Ascending aorta (tissue), 2 donors: ENCODE data around the gene ZBTB20. TPM values are rescaled to one million over a fixed set of nuclear protein-coding genes. Genes with fewer than 3 reads are reported as not detected.
A peak's percentile ranks its signal among the peaks of the same experiment; 100 is the strongest.

Source experiments
- DNase-seq, 2 donors: peaks; one replicate each; pipeline ENCODE4 v3.0.0-alpha.2; 2019; ENCODE audit warnings: low spot score in 2 of 2
- H3K27ac ChIP-seq, 2 donors: fragments of 200-600 bp; sonication (generic); one replicate each; pipeline ENCODE4 v1.5.1; 2016 to 2017; ENCODE audit warnings: mild to moderate bottlenecking in 1 of 2
- H3K27me3 ChIP-seq: fragments of 200-600 bp; sonication (generic); one replicate; pipeline ENCODE4 v1.5.1; 2017
- H3K36me3 ChIP-seq, 2 donors: fragments of 200-600 bp; sonication (generic); one replicate each; pipeline ENCODE4 v1.5.1; 2016
- H3K4me1 ChIP-seq, 2 donors: fragments of 200-600 bp; sonication (generic); one replicate each; pipeline ENCODE4 v1.5.1; 2016 to 2017; ENCODE audit warnings: mild to moderate bottlenecking in 1 of 2
- H3K4me3 ChIP-seq, 2 donors: fragments of 200-600 bp; sonication (generic); one replicate each; pipeline ENCODE4 v1.5.1; 2016 to 2017; ENCODE audit warnings: mild to moderate bottlenecking in 1 of 2
- H3K9me3 ChIP-seq, 2 donors: fragments of 200-600 bp; sonication (generic); one replicate each; pipeline ENCODE4 v1.5.1; 2016
- intact Hi-C: fragments of 100-400 bp; cut with DNase I; formaldehyde crosslinking; loops from one replicate; pipeline ENCODE4 v1.15.1; 2023
- total RNA-seq: library from RNA; depleted of rRNA; stranded (reverse); fragments of >200 nt; gene quantifications from one replicate; pipeline ENCODE4 v1.1.0, GENCODE V29; 2016
- TF ChIP-seq, protein P1 (sequence below), 3 experiments: fragments of 200-600 bp in 2 of 3; fragments of 450-650 bp in 1 of 3; sonication (generic) in 2 of 3; IDR thresholded peaks; one replicate each; pipeline ENCODE4 v1.5.1; 2016 to 2019; ENCODE audit warnings: antibody characterized with exemption in 3 of 3, mild to moderate bottlenecking in 1 of 3, moderate library complexity in 1 of 3

The ZBTB20 gene
- total RNA-seq, 1 donor from 2014 or later: 60.3 TPM

DNA sequence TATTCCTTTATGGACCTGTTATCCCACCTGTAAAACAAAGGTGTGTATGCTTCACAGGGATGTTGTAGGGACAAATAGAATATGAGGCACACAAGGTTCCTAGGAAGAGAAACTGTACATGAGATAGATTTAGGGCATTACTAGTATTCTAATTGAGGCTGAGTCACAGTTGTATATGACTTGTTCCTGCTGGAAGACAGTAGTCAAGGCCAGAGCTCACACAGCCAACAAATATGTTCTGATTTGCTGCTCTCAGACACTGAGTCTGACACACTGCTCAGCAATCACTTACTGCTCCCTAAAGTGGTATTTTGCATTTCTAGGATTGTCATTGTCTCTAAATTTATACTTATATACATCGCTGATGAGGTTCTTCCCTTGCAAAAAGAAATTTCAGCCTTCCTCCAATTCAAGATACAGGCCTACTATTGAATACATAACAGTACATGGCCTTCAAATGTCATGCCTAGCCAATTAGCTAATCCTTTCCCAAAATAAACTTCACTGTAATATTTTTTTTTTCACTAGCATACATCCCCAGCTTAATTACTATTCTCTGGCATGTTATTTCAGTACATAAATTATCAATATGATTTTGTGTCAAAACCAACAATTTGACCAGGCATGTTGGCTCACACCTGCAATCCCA, 783.4 kb downstream of the ZBTB20 start:
- Histone ChIP-seq H3K27me3 (no peaks in the 10 kb centered on the region), H3K4me1 (peaks cover 0 to 2% of the 10 kb centered on the region in 2 donors), H3K9me3 (no peaks in the 10 kb centered on the region), H3K27ac (no peak overlapping the region), H3K36me3 (no peaks in the 10 kb centered on the region), H3K4me3 (no peak overlapping the region)
- DNase-seq: no peak
- TF ChIP-seq, protein P1, sequence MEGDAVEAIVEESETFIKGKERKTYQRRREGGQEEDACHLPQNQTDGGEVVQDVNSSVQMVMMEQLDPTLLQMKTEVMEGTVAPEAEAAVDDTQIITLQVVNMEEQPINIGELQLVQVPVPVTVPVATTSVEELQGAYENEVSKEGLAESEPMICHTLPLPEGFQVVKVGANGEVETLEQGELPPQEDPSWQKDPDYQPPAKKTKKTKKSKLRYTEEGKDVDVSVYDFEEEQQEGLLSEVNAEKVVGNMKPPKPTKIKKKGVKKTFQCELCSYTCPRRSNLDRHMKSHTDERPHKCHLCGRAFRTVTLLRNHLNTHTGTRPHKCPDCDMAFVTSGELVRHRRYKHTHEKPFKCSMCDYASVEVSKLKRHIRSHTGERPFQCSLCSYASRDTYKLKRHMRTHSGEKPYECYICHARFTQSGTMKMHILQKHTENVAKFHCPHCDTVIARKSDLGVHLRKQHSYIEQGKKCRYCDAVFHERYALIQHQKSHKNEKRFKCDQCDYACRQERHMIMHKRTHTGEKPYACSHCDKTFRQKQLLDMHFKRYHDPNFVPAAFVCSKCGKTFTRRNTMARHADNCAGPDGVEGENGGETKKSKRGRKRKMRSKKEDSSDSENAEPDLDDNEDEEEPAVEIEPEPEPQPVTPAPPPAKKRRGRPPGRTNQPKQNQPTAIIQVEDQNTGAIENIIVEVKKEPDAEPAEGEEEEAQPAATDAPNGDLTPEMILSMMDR (IDR thresholded peaks at IDR 0.05): no peak
- intact Hi-C loops: no loop called here

DNA sequence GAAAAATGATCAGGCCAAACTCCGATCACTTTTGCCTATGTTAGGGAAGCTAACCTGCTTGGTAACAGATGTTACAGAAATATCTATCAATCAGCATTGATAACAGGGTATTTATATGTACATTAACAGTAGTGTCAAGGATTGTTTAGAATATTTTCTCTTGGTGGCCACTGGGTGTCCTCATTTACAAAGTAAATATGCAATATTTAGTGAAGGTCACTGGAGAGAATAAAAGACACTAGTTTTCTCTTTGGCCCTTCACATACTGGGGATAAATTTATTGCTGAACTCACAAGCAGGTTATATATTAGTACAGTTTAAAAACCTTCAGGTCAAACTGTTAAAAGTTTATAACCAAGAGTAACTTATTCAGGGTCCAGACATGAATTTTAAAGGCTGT, 784.3 kb downstream of the ZBTB20 start:
- intact Hi-C loops: no loop called here
- no peak overlapping the region for H3K4me3 ChIP-seq
- H3K36me3 ChIP-seq: no peaks in the 10 kb centered on the region
- no peak for DNase-seq
- TF ChIP-seq, protein P1 (IDR thresholded peaks at IDR 0.05): peak in 1 of 3 experiments; percentile 20
- peaks cover 0 to 2% of the 10 kb centered on the region in 2 donors for H3K4me1 ChIP-seq
- H3K27ac ChIP-seq: no peak overlapping the region
- no peaks in the 10 kb centered on the region for H3K9me3 ChIP-seq
- H3K27me3 ChIP-seq: no peaks in the 10 kb centered on the region

DNA sequence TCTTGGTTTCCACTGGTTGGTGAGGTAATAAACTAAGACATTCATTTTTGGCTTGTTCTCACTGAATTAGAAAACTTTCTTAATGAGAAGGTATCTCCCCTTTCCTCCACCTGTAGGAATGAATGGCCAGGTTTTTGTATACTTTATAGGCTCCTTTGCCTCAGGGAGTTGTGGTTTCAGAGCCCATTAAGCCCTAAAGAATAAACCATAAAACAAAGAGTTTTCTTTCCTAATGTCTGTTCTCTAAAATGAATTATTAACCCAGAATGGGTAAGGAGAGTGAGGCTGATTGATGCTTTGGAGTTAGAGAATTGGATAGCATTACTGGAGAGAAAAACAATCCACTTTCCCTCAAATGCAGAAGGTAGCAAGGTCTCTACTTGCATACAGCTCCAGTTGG, 785.7 kb downstream of the ZBTB20 start:
- H3K27ac ChIP-seq: no peak overlapping the region
- H3K36me3 ChIP-seq: no peaks in the 10 kb centered on the region
- no peak for DNase-seq
- H3K4me3 ChIP-seq: no peak overlapping the region
- H3K27me3 ChIP-seq: no peaks in the 10 kb centered on the region
- peaks cover 0 to 2% of the 10 kb centered on the region in 2 donors for H3K4me1 ChIP-seq
- TF ChIP-seq, protein P1 (IDR thresholded peaks at IDR 0.05): no peak
- H3K9me3 ChIP-seq: no peaks in the 10 kb centered on the region
- intact Hi-C loops: no loop called here

DNA sequence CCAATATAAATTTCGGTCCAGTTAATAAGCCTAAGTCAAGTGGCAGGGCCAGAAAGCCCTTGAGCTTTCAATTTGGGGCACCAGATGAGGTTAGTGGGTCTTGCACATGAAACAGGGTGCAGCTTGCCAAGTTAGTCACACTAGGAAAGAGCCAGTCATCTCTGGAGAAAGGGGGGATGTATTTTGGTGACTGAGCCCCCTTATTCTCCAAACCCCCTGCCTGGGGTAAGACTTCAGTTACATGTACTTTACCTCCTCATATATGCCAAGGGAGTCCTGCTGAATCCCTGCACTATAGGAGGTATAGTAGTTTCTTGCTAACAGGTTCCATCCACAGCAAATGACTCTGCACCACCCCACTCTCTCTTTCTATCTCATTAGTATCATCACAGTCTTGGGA, 790.6 kb downstream of the ZBTB20 start:
- Histone ChIP-seq H3K4me1 (no peaks in the 10 kb centered on the region), H3K36me3 (peaks cover 0 to under 1% of the 10 kb centered on the region in 2 donors), H3K9me3 (no peaks in the 10 kb centered on the region), H3K27me3 (no peaks in the 10 kb centered on the region), H3K4me3 (no peak overlapping the region), H3K27ac (no peak overlapping the region)
- DNase-seq: no peak
- TF ChIP-seq, protein P1 (IDR thresholded peaks at IDR 0.05): no peak
- intact Hi-C loops: no loop called here

DNA sequence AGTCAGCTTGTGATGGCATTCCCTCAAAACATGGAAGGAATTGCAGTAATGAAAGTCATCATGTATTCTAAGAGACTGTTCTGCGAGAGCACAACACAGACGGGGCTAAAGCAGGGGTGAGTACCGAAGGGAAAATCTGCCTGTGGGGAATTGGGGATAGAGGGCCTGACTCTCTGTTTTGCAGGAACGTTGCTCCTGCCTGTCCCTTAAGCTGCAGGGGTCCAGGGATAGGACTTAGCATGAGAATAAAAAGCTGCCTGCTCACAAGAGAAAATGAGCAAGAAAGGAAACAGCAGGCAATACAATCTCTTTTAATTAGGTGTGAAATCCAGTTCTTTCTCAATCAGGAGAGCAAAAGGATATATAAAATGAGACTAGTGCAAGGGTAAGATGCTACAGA, 791.0 kb downstream of the ZBTB20 start:
- TF ChIP-seq, protein P1 (IDR thresholded peaks at IDR 0.05): no peak
- Histone ChIP-seq H3K4me1 (no peaks in the 10 kb centered on the region), H3K4me3 (no peak overlapping the region), H3K36me3 (peaks cover 0 to 5% of the 10 kb centered on the region in 2 donors), H3K27me3 (no peaks in the 10 kb centered on the region), H3K9me3 (no peaks in the 10 kb centered on the region), H3K27ac (no peak overlapping the region)
- no peak for DNase-seq
- intact Hi-C loops: no loop called here

DNA sequence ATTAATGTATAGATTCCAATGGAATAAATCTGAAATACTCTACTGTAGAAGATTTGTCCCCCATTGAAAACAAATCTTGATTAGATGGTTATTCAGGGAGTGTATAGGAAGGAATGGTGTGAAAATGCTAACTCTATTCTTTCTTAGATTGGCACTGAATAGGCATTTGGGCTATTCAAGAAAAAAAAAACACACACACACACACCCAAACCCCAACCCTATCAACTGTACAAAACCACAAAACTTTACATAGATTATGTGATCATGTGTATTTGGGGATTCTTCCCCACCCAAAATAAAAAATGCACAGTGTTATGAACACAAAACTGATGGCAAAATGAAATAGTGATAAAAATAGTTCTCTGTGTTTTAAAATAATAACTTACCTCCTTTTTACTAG, 791.4 kb downstream of the ZBTB20 start:
- no peak for DNase-seq
- TF ChIP-seq, protein P1 (IDR thresholded peaks at IDR 0.05): no peak
- no peak overlapping the region for H3K27ac ChIP-seq
- no peaks in the 10 kb centered on the region for H3K4me1 ChIP-seq
- H3K9me3 ChIP-seq: no peaks in the 10 kb centered on the region
- no peaks in the 10 kb centered on the region for H3K27me3 ChIP-seq
- H3K4me3 ChIP-seq: no peak overlapping the region
- intact Hi-C loops: no loop called here
- H3K36me3 ChIP-seq: peaks cover under 1 to 10% of the 10 kb centered on the region in 2 donors
